Measurements from ENCODE around the gene MCM5.

- TF ChIP-seq CTCF (IDR thresholded peaks at IDR 0.05) (no peak), POLR2A (IDR thresholded peaks at IDR 0.05) (no peak)
These were observed 744 bp upstream of the MCM5 start for GRCh38 chr22:35399114-35399677.
